Right atrium auricular region (tissue), 2 donors: ENCODE data around the gene AMPH. TPM values are rescaled to one million over a fixed set of nuclear protein-coding genes. Genes with fewer than 3 reads are reported as not detected.

ENCODE experiments used
- DNase-seq: peaks from one replicate; pipeline ENCODE4 v3.0.0-alpha.2; 2019; ENCODE audit warnings: low spot score
- H3K27ac ChIP-seq, 2 donors: fragments of 200-600 bp; sonication (generic); 1 replicate in 1 of 2; 2 replicates in 1 of 2; pipeline ENCODE4 v1.5.1; 2016 to 2019
- H3K27me3 ChIP-seq, 2 donors: fragments of 200-600 bp; sonication (generic); one replicate each; pipeline versions ENCODE4 v1.5.1 to v1.6.0; 2017 to 2019
- H3K36me3 ChIP-seq: fragments of 200-600 bp; sonication (generic); one replicate; pipeline ENCODE4 v1.5.1; 2016
- H3K4me1 ChIP-seq, 2 donors: fragments of 200-600 bp; sonication (generic); one replicate each; pipeline versions ENCODE4 v1.5.1 to v1.6.0; 2017 to 2019
- H3K4me3 ChIP-seq, 2 donors: fragments of 200-600 bp; sonication (generic); 1 replicate in 1 of 2; 2 replicates in 1 of 2; pipeline ENCODE4 v1.5.1; 2017 to 2019; ENCODE audit warnings: mild to moderate bottlenecking in 1 of 2, moderate library complexity in 1 of 2
- H3K9me3 ChIP-seq, 2 donors: fragments of 200-600 bp; sonication (generic); one replicate each; pipeline ENCODE4 v1.5.1; 2019
- total RNA-seq, 2 donors: library from RNA; depleted of rRNA; stranded (reverse); fragments of >200 nt; gene quantifications; one replicate each; pipeline ENCODE4 v1.1.0, GENCODE V29; 2016
- TF ChIP-seq, protein P1 (sequence below), 2 donors: fragments of 200-600 bp; sonication (generic); IDR thresholded peaks; one replicate each; pipeline ENCODE4 v1.5.1; 2019; ENCODE audit warnings: antibody characterized with exemption in 2 of 2

AMPH gene
- total RNA-seq, 2 donors from 2014 or later, result 5.3 to 9.0 TPM

DNA sequence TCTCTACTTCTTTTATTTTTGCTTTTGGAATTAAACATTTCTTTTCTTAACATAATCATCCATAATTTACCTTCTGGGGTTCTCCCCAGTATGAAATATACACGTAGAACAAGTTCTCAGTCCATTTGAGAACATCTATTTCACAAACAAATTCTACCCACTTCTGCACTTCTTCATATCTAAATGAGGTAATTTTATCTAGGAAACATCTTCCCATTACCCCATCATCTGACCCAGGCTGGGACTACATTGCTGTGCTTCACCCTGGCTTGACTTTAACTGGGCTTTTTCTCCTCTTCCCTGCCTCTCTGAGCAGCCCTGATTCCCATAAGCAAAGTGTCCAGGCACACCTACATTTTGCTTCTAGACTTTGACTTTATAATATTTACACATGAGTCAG is 43.3 kb upstream of the AMPH start:
- no peaks in the 10 kb centered on the region for H3K27me3 ChIP-seq
- DNase-seq, result no peak
- no peaks in the 10 kb centered on the region for H3K4me1 ChIP-seq
- H3K9me3 ChIP-seq, result no peaks in the 10 kb centered on the region
- H3K36me3 ChIP-seq, result no peaks in the 10 kb centered on the region
- H3K4me3 ChIP-seq, result no peak overlapping the region
- TF ChIP-seq, protein P1, sequence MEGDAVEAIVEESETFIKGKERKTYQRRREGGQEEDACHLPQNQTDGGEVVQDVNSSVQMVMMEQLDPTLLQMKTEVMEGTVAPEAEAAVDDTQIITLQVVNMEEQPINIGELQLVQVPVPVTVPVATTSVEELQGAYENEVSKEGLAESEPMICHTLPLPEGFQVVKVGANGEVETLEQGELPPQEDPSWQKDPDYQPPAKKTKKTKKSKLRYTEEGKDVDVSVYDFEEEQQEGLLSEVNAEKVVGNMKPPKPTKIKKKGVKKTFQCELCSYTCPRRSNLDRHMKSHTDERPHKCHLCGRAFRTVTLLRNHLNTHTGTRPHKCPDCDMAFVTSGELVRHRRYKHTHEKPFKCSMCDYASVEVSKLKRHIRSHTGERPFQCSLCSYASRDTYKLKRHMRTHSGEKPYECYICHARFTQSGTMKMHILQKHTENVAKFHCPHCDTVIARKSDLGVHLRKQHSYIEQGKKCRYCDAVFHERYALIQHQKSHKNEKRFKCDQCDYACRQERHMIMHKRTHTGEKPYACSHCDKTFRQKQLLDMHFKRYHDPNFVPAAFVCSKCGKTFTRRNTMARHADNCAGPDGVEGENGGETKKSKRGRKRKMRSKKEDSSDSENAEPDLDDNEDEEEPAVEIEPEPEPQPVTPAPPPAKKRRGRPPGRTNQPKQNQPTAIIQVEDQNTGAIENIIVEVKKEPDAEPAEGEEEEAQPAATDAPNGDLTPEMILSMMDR (IDR thresholded peaks at IDR 0.05), result no peak
- H3K27ac ChIP-seq, result peak overlapping the region in 1 of 2 donors; percentile 34

DNA sequence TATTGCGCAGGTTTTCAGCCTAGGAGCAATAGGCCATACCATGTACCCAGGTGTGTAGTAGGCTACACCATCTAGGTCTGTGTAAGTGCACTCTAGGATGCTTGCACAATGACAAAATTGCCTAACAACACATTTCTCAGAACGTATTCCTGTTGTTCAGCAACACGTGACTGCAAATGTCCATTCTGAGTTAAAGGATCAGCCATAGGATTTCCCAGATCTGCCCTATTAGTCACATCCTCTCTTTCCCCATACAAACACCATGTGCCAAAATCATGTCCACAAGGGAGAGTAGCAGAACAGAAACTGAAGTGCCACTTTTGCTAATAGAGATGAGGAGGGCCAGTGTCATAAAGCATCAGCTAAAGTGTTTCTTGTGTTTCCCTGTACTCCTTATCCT is 42.6 kb upstream of the AMPH start:
- Histone ChIP-seq H3K4me1 (no peaks in the 10 kb centered on the region), H3K36me3 (no peaks in the 10 kb centered on the region), H3K4me3 (no peak overlapping the region), H3K9me3 (no peaks in the 10 kb centered on the region), H3K27me3 (no peaks in the 10 kb centered on the region), H3K27ac (peak overlapping the region; percentile 5 to 34)
- TF ChIP-seq, protein P1 (IDR thresholded peaks at IDR 0.05), result no peak
- no peak for DNase-seq

DNA sequence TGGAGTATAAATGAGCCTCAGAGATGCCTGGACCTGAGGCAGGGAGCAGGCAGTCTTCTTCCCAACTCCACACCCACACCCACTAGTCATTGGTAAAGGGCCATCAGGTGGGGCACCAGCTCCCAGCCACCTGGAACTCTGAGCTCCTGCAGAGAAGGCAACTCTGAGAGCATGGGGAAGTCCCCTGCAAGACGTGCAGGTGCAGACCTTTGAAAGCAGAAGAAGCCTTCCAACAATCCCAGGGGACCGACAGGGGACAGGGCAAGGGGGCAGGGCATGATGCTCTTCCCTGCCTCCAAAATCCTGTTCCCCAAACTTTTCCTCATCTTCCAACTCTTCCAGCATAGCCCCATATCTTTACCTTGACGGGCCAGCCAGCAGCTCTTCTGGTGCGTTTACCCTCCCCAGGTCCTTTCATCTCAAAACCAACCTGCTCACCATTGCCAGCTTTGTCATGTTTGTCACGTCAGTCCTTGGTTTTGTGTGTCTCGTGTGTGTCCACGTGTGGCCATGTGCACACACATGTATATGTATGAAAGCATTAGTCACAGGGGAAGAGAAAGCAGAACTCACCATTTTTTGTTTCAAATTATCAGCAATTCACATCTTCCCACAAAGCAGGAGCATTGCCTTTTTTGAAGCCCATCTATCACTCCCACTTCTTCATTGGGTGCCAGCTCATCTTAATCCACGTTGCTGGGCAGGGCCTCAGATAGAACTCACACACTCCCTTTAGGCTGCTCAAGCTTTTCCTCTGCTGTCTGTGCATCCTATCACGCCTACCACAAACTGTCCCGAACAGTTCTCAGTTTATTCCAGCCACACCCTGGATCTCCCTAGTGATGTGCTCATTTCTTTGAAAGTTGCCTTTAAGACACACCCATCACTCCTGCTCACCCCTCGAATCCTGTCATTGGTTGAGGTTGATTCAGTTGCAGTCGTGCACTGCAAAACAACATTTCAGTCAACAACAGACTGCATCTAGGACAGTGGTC is 41.0 kb upstream of the AMPH start:
- Histone ChIP-seq H3K4me3 (no peak overlapping the region), H3K4me1 (no peaks in the 10 kb centered on the region), H3K27me3 (no peaks in the 10 kb centered on the region), H3K9me3 (no peaks in the 10 kb centered on the region), H3K36me3 (no peaks in the 10 kb centered on the region), H3K27ac (no peak overlapping the region)
- DNase-seq, result no peak
- TF ChIP-seq, protein P1 (IDR thresholded peaks at IDR 0.05), result no peak

DNA sequence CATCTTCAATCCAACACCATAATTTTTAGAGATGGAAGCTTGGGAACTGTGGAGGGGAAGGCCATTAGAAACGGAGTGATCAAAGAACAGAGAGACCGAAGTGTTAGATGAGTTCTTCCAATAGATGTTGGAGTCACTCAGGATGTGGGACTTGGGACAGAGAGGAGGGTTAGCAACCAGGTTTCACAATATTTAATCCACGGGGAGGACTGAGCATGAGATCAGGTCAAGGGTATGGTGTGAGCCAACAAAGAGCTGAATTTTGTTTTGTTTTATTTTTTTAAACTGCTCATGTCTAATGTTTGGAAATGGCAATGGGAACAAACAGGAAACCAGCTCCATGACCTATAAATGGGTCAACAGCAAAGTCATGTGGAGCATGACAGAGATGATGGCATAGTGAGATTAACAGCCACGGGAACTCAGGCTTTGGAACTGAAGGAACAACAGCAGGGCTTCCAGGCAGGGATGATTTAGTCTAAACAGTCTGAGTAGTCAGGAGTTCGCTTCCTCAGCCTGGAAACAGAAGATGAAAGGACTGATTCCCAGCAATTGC is 38.9 kb upstream of the AMPH start:
- TF ChIP-seq, protein P1 (IDR thresholded peaks at IDR 0.05), result no peak
- Histone ChIP-seq H3K9me3 (no peaks in the 10 kb centered on the region), H3K27me3 (no peaks in the 10 kb centered on the region), H3K36me3 (no peaks in the 10 kb centered on the region), H3K4me1 (no peaks in the 10 kb centered on the region), H3K4me3 (no peak overlapping the region), H3K27ac (peak overlapping the region in 1 of 2 donors; percentile 38)
- no peak for DNase-seq

DNA sequence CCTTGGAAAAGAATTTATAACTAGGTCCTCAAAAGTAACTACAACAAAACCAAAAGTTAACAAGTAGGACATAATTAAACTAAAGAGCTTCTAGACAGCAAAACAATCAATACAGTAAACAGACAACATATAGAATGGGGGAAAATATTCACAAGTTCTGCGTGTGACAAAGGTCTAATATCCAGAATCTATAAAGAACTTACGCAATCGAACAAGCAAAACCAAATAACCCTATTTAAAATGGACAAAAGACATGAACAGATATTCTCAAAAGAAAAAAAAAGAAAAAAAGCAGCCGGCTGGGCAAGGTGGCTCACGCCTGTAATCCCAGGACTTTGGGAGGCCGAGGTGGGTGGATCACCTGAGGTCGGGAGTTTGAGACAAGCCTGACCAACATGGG is 33.8 kb upstream of the AMPH start:
- H3K9me3 ChIP-seq, result no peaks in the 10 kb centered on the region
- no peak overlapping the region for H3K27ac ChIP-seq
- no peak overlapping the region for H3K4me3 ChIP-seq
- no peak for DNase-seq
- H3K27me3 ChIP-seq, result no peaks in the 10 kb centered on the region
- TF ChIP-seq, protein P1 (IDR thresholded peaks at IDR 0.05), result no peak
- no peaks in the 10 kb centered on the region for H3K36me3 ChIP-seq
- no peaks in the 10 kb centered on the region for H3K4me1 ChIP-seq
